ENCODE measurements around the gene ODF4.
A peak's percentile ranks its signal among the peaks of the same experiment; 100 is the strongest.

The ODF4 gene

GRCh38 chr17:8339540-8339939, at the start of gene ODF4:
TSS of gene ODF4 (plus strand) at chr17:8339840. CDS start at chr17:8340052, 212 bp downstream.
- DNase-seq (ENCODE audit: low read depth) = no peak
- no peak for TF ChIP-seq CTCF (IDR thresholded peaks at IDR 0.05; ENCODE audit: low read depth, low read length, missing control alignments)
- no peak within 1 kb of the TSS for H3K4me3 ChIP-seq (ENCODE audit: low read depth, low read length)

- no peak for DNase-seq (ENCODE audit: low read depth)
- TF ChIP-seq CTCF (IDR thresholded peaks at IDR 0.05; ENCODE audit: low read depth, low read length, missing control alignments) = no peak
Observed at GRCh38 chr17:8290043-8290442, 49.6 kb upstream of the ODF4 start.

GRCh38 chr17:8292639-8293395, 46.8 kb upstream of the ODF4 start:
- no peak for TF ChIP-seq CTCF (IDR thresholded peaks at IDR 0.05; ENCODE audit: low read depth, low read length, missing control alignments)
- no peak for DNase-seq (ENCODE audit: low read depth)
- no peak overlapping the region for H3K4me3 ChIP-seq (ENCODE audit: low read depth, low read length)

More at GRCh38 chr17:8290043-8290442, 49.6 kb upstream of the ODF4 start:
- H3K4me3 ChIP-seq (ENCODE audit: low read depth, low read length) = no peak overlapping the region

GRCh38 chr17:8294361-8294760, 45.3 kb upstream of the ODF4 start:
- TF ChIP-seq CTCF (IDR thresholded peaks at IDR 0.05; ENCODE audit: low read depth, low read length, missing control alignments) = no peak
- DNase-seq (ENCODE audit: low read depth) = no peak
- H3K4me3 ChIP-seq (ENCODE audit: low read depth, low read length) = no peak overlapping the region

GRCh38 chr17:8294814-8295316, 44.8 kb upstream of the ODF4 start:
- H3K4me3 ChIP-seq (ENCODE audit: low read depth, low read length) = peak overlapping the region; percentile 75
- no peak for DNase-seq (ENCODE audit: low read depth)
- TF ChIP-seq CTCF (IDR thresholded peaks at IDR 0.05; ENCODE audit: low read depth, low read length, missing control alignments) = no peak

GRCh38 chr17:8300226-8300625, 39.4 kb upstream of the ODF4 start:
- TF ChIP-seq CTCF (IDR thresholded peaks at IDR 0.05; ENCODE audit: low read depth, low read length, missing control alignments) = no peak
- DNase-seq (ENCODE audit: low read depth) = no peak
- H3K4me3 ChIP-seq (ENCODE audit: low read depth, low read length) = no peak overlapping the region
